Right atrium auricular region (tissue), 2 donors: ENCODE data around the gene BFSP1. TPM values are rescaled to one million over a fixed set of nuclear protein-coding genes. Genes with fewer than 3 reads are reported as not detected.

ENCODE experiments used
- DNase-seq: peaks from one replicate; pipeline ENCODE4 v3.0.0-alpha.2; 2019; ENCODE audit warnings: low spot score
- H3K27ac ChIP-seq, 2 donors: fragments of 200-600 bp; sonication (generic); 1 replicate in 1 of 2; 2 replicates in 1 of 2; pipeline ENCODE4 v1.5.1; 2016 to 2019
- H3K27me3 ChIP-seq, 2 donors: fragments of 200-600 bp; sonication (generic); one replicate each; pipeline versions ENCODE4 v1.5.1 to v1.6.0; 2017 to 2019
- H3K36me3 ChIP-seq: fragments of 200-600 bp; sonication (generic); one replicate; pipeline ENCODE4 v1.5.1; 2016
- H3K4me1 ChIP-seq, 2 donors: fragments of 200-600 bp; sonication (generic); one replicate each; pipeline versions ENCODE4 v1.5.1 to v1.6.0; 2017 to 2019
- H3K4me3 ChIP-seq, 2 donors: fragments of 200-600 bp; sonication (generic); 1 replicate in 1 of 2; 2 replicates in 1 of 2; pipeline ENCODE4 v1.5.1; 2017 to 2019; ENCODE audit warnings: mild to moderate bottlenecking in 1 of 2, moderate library complexity in 1 of 2
- H3K9me3 ChIP-seq, 2 donors: fragments of 200-600 bp; sonication (generic); one replicate each; pipeline ENCODE4 v1.5.1; 2019
- CTCF ChIP-seq, 2 donors: fragments of 200-600 bp; sonication (generic); IDR thresholded peaks; one replicate each; pipeline ENCODE4 v1.5.1; 2019; ENCODE audit warnings: antibody characterized with exemption in 2 of 2
- total RNA-seq, 2 donors: library from RNA; depleted of rRNA; stranded (reverse); fragments of >200 nt; gene quantifications; one replicate each; pipeline ENCODE4 v1.1.0, GENCODE V29; 2016

The BFSP1 gene
- total RNA-seq, 2 donors from 2014 or later, result 0.51 to 1.3 TPM

- Histone ChIP-seq H3K27ac (no peak overlapping the region), H3K27me3 (no peaks in the 10 kb centered on the region), H3K4me1 (peaks cover 0 to 15% of the 10 kb centered on the region in 2 donors), H3K36me3 (no peaks in the 10 kb centered on the region), H3K4me3 (no peak overlapping the region), H3K9me3 (no peaks in the 10 kb centered on the region)
- DNase-seq, result no peak
- no peak for TF ChIP-seq CTCF (IDR thresholded peaks at IDR 0.05)
Measured at GRCh38 chr20:17534077-17534476, 2.9 kb upstream of the BFSP1 start.

- Histone ChIP-seq H3K36me3 (no peaks in the 10 kb centered on the region), H3K4me3 (no peak overlapping the region), H3K27ac (no peak overlapping the region), H3K9me3 (no peaks in the 10 kb centered on the region), H3K27me3 (no peaks in the 10 kb centered on the region), H3K4me1 (peaks cover 0 to 15% of the 10 kb centered on the region in 2 donors)
- no peak for TF ChIP-seq CTCF (IDR thresholded peaks at IDR 0.05)
- no peak for DNase-seq
Measured at GRCh38 chr20:17533396-17533795, 2.2 kb upstream of the BFSP1 start.

GRCh38 chr20:17531665-17532025, 466 bp upstream of the BFSP1 start:
- H3K4me3 ChIP-seq, result peak overlapping the region; percentile 42 to 57
- H3K9me3 ChIP-seq, result no peaks in the 10 kb centered on the region
- no peak for TF ChIP-seq CTCF (IDR thresholded peaks at IDR 0.05)
- no peak for DNase-seq
- H3K27ac ChIP-seq, result peak overlapping the region in 1 of 2 donors; percentile 35
- H3K4me1 ChIP-seq, result peaks cover 0 to 9% of the 10 kb centered on the region in 2 donors
- no peaks in the 10 kb centered on the region for H3K36me3 ChIP-seq
- no peaks in the 10 kb centered on the region for H3K27me3 ChIP-seq

- H3K27me3 ChIP-seq, result no peaks in the 10 kb centered on the region
- H3K9me3 ChIP-seq, result no peaks in the 10 kb centered on the region
- H3K4me1 ChIP-seq, result peaks cover 0 to 9% of the 10 kb centered on the region in 2 donors
- TF ChIP-seq CTCF (IDR thresholded peaks at IDR 0.05), result no peak
- no peaks in the 10 kb centered on the region for H3K36me3 ChIP-seq
- H3K27ac ChIP-seq, result no peak overlapping the region
- no peak for DNase-seq
- H3K4me3 ChIP-seq, result no peak overlapping the region
Measured at GRCh38 chr20:17530153-17530552, 1.0 kb downstream of the BFSP1 start.

GRCh38 chr20:17529586-17529985, 1.6 kb downstream of the BFSP1 start:
- Histone ChIP-seq H3K4me1 (peaks cover 0 to 9% of the 10 kb centered on the region in 2 donors), H3K27me3 (no peaks in the 10 kb centered on the region), H3K27ac (no peak overlapping the region), H3K9me3 (no peaks in the 10 kb centered on the region), H3K4me3 (no peak overlapping the region), H3K36me3 (no peaks in the 10 kb centered on the region)
- TF ChIP-seq CTCF (IDR thresholded peaks at IDR 0.05), result no peak
- DNase-seq, result no peak

- Histone ChIP-seq H3K4me3 (no peak overlapping the region), H3K36me3 (no peaks in the 10 kb centered on the region), H3K4me1 (no peaks in the 10 kb centered on the region), H3K27ac (no peak overlapping the region), H3K9me3 (no peaks in the 10 kb centered on the region), H3K27me3 (no peaks in the 10 kb centered on the region)
- no peak for TF ChIP-seq CTCF (IDR thresholded peaks at IDR 0.05)
- no peak for DNase-seq
Measured at GRCh38 chr20:17525650-17526049, 5.5 kb downstream of the BFSP1 start.
